CD14-positive monocyte (primary cell): ENCODE results near the gene VPS33B. TPM values are rescaled to one million over a fixed set of nuclear protein-coding genes. Genes with fewer than 3 reads are reported as not detected.
A peak's percentile ranks its signal among the peaks of the same experiment; 100 is the strongest.

Experiments used
- DNase-seq, 3 donors: peaks; one replicate each; pipeline ENCODE4 v3.0.0-alpha.2; 2011 to 2022
- H2AFZ ChIP-seq: 2 replicates; pipeline ENCODE4 v1.6.0; 2012; ENCODE audit warnings: mild to moderate bottlenecking, low read depth, low read length, inconsistent platforms; ENCODE audit not compliant: insufficient read depth, poor library complexity, severe bottlenecking
- H3K27ac ChIP-seq, 2 donors: 1 replicate in 1 of 2; 2 replicates in 1 of 2; pipeline ENCODE4 v1.5.1; 2012 to 2013; ENCODE audit warnings: low read length in 2 of 2, control low read depth in 1 of 2, inconsistent platforms in 1 of 2, low read depth in 1 of 2, mild to moderate bottlenecking in 1 of 2
- H3K27me3 ChIP-seq, 2 donors: one replicate each; pipeline versions ENCODE4 v1.6.0 to v1.6.1; 2011 to 2013; ENCODE audit warnings: low read length in 2 of 2; ENCODE audit not compliant: control insufficient read depth in 2 of 2, insufficient read depth in 2 of 2
- H3K36me3 ChIP-seq, 2 donors: replicated peaks in 1 of 2; 1 replicate in 1 of 2; 2 replicates in 1 of 2; pipeline versions ENCODE4 v1.5.1 to v1.6.1; 2012 to 2013; ENCODE audit warnings: low read length in 2 of 2, control low read depth in 1 of 2, inconsistent platforms in 1 of 2, mild to moderate bottlenecking in 1 of 2; ENCODE audit not compliant: insufficient read depth in 2 of 2, control insufficient read depth in 1 of 2
- H3K4me1 ChIP-seq, 2 donors: 1 replicate in 1 of 2; 2 replicates in 1 of 2; pipeline versions ENCODE4 v1.5.1 to v1.6.1; 2012 to 2013; ENCODE audit warnings: low read length in 2 of 2, control low read depth in 1 of 2, inconsistent platforms in 1 of 2, mild to moderate bottlenecking in 1 of 2, moderate library complexity in 1 of 2; ENCODE audit not compliant: insufficient read depth in 2 of 2, control insufficient read depth in 1 of 2
- H3K4me2 ChIP-seq: replicated peaks from 2 replicates; pipeline ENCODE3; 2012; ENCODE audit warnings: low read length, moderate library complexity, mild to moderate bottlenecking; ENCODE audit not compliant: poor library complexity, severe bottlenecking; ENCODE audit errors: extremely low read depth
- H3K4me3 ChIP-seq, 3 experiments: fragments of 200-600 bp in 1 of 3; sonication (generic) in 1 of 3; replicated peaks in 1 of 3; 1 replicate in 2 of 3; 2 replicates in 1 of 3; pipeline ENCODE4 v1.5.1; 2011 to 2013; ENCODE audit warnings: low read length in 3 of 3, mild to moderate bottlenecking in 3 of 3, control low read depth in 2 of 3, low read depth in 2 of 3, inconsistent platforms in 1 of 3, moderate library complexity in 1 of 3
- H3K79me2 ChIP-seq: 2 replicates; pipeline ENCODE4 v1.6.0; 2012; ENCODE audit warnings: mild to moderate bottlenecking, control low read depth, inconsistent platforms, low read length, moderate library complexity; ENCODE audit not compliant: insufficient read depth
- H3K9ac ChIP-seq: 2 replicates; pipeline ENCODE4 v1.6.0; 2017; ENCODE audit warnings: low read length, mild to moderate bottlenecking; ENCODE audit not compliant: insufficient read depth, poor library complexity, severe bottlenecking
- H3K9me3 ChIP-seq, 2 donors: replicated peaks in 1 of 2; 1 replicate in 1 of 2; 2 replicates in 1 of 2; pipeline versions ENCODE4 v1.5.1 to v1.6.1; 2012 to 2013; ENCODE audit warnings: low read length in 2 of 2, control low read depth in 1 of 2; ENCODE audit not compliant: control insufficient read depth in 1 of 2, insufficient read depth in 1 of 2
- H4K20me1 ChIP-seq: 2 replicates; pipeline ENCODE4 v1.6.0; 2012; ENCODE audit warnings: mild to moderate bottlenecking, low read length, control low read depth, moderate library complexity; ENCODE audit not compliant: insufficient read depth
- H3K27ac Mint-ChIP-seq, 7 donors: one replicate each; pipeline ENCODE4 v1.8.0; 2020; ENCODE audit warnings: mild to moderate bottlenecking in 7 of 7, mixed read lengths in 7 of 7, moderate library complexity in 6 of 7, inconsistent platforms in 2 of 7
- H3K27me3 Mint-ChIP-seq, 3 donors: one replicate each; pipeline ENCODE4 v1.8.0; 2021 to 2022; ENCODE audit warnings: low read depth in 3 of 3, mild to moderate bottlenecking in 3 of 3, mixed read lengths in 3 of 3, moderate library complexity in 3 of 3, inconsistent platforms in 1 of 3
- H3K36me3 Mint-ChIP-seq, 2 donors: one replicate each; pipeline ENCODE4 v1.8.0; 2020; ENCODE audit warnings: mixed read lengths in 2 of 2, inconsistent platforms in 1 of 2, mild to moderate bottlenecking in 1 of 2
- H3K4me1 Mint-ChIP-seq: one replicate; pipeline ENCODE4 v1.8.0; 2020; ENCODE audit warnings: mild to moderate bottlenecking, mixed read lengths
- H3K4me3 Mint-ChIP-seq, 2 donors: one replicate each; pipeline ENCODE4 v1.8.0; 2020; ENCODE audit warnings: mild to moderate bottlenecking in 2 of 2, mixed read lengths in 2 of 2, moderate library complexity in 1 of 2
- H3K9me3 Mint-ChIP-seq, 7 donors: one replicate each; pipeline ENCODE4 v1.8.0; 2020 to 2022; ENCODE audit warnings: mixed read lengths in 7 of 7, mild to moderate bottlenecking in 6 of 7, moderate library complexity in 6 of 7, inconsistent platforms in 2 of 7
- CTCF ChIP-seq: fragments of 200-600 bp; IDR thresholded peaks from one replicate; pipeline ENCODE4 v1.8.0; 2022; ENCODE audit warnings: antibody characterized with exemption, mild to moderate bottlenecking
- WGBS: methylation state at CpG from one replicate; pipeline ENCODE4 v1.1.5; 2013; ENCODE audit warnings: missing lambda C conversion rate; ENCODE audit not compliant: insufficient coverage; 5-methylcytosine and 5-hydroxymethylcytosine counted together
- intact Hi-C, 2 donors: fragments of 100-400 bp; cut with micrococcal nuclease; formaldehyde crosslinking; loops; one replicate each; pipeline versions ENCODE4 v1.15.0 to v1.15.1; 2023
- polyA plus RNA-seq, 3 donors: library from polyadenylated mRNA; depleted of rRNA in 1 of 3; unstranded in 2 of 3; stranded (reverse) in 1 of 3; fragments of 300-500 nt in 2 of 3; fragments of >200 nt in 1 of 3; fragmentation: Illumina TruSeq in 2 of 3; gene quantifications; 1 replicate in 2 of 3; 2 replicates in 1 of 3; pipeline ENCODE4 v1.2.3, GENCODE V29; 2012 to 2021

The VPS33B gene
- polyA plus RNA-seq, 3 donors, result 4.0 to 16.9 (median 4.8) TPM

GRCh38 chr15:91054816-91055215 is 32.4 kb upstream of the VPS33B start:
- Histone ChIP-seq H3K4me2 (no peak overlapping the region), H3K9me3 (no peaks in the 10 kb centered on the region), H4K20me1 (no peaks in the 10 kb centered on the region), H3K4me3 (no peak overlapping the region), H3K4me1 (peaks cover 6 to 8% of the 10 kb centered on the region in 2 donors), H3K27me3 (peaks cover 29 to 30% of the 10 kb centered on the region in 2 donors), H3K9ac (no peak overlapping the region), H3K79me2 (no peaks in the 10 kb centered on the region), H2AFZ (no peak overlapping the region), H3K36me3 (no peaks in the 10 kb centered on the region), H3K27ac (no peak overlapping the region)
- DNase-seq, result no peak
- Mint-ChIP-seq H3K27me3 (peaks cover 30 to 57% (median 37%) of the 10 kb centered on the region in 3 donors), H3K4me1 (peaks cover 16% of the 10 kb centered on the region), H3K4me3 (peak overlapping the region in 1 of 2 donors; percentile 71), H3K36me3 (no peaks in the 10 kb centered on the region), H3K27ac (no peak overlapping the region), H3K9me3 (no peaks in the 10 kb centered on the region)
- WGBS, result no CpG with 5 or more reads among the region's 2 CpGs
- intact Hi-C loops, result loop anchor here in 1 of 2 donors (5.0 kb wide), 1 partner anchor 217 kb away; no protein-coding TSS in a partner anchor
- no peak for TF ChIP-seq CTCF

GRCh38 chr15:91051248-91051647 is 28.9 kb upstream of the VPS33B start:
- no peak for TF ChIP-seq CTCF
- peaks cover 15 to 17% of the 10 kb centered on the region in 2 donors for H3K27me3 ChIP-seq
- H4K20me1 ChIP-seq, result no peaks in the 10 kb centered on the region
- Mint-ChIP-seq H3K36me3 (no peaks in the 10 kb centered on the region), H3K4me3 (no peak overlapping the region), H3K27ac (no peak overlapping the region), H3K4me1 (peaks cover 38% of the 10 kb centered on the region), H3K27me3 (peaks cover 23 to 27% (median 23%) of the 10 kb centered on the region in 3 donors), H3K9me3 (peaks cover 3 to 13% (median 9%) of the 10 kb centered on the region in 7 donors)
- no peak overlapping the region for H3K9ac ChIP-seq
- no peaks in the 10 kb centered on the region for H3K9me3 ChIP-seq
- H3K4me1 ChIP-seq, result peaks cover 23 to 31% of the 10 kb centered on the region in 2 donors
- no peak overlapping the region for H2AFZ ChIP-seq
- H3K79me2 ChIP-seq, result no peaks in the 10 kb centered on the region
- no peak overlapping the region for H3K27ac ChIP-seq
- no peaks in the 10 kb centered on the region for H3K36me3 ChIP-seq
- no peak for DNase-seq
- no peak overlapping the region for H3K4me2 ChIP-seq
- H3K4me3 ChIP-seq, result no peak overlapping the region
- WGBS, result 62% methylated on average over 3 of the region's 8 CpGs
- intact Hi-C loops, result no loop called here
